Psoas muscle (tissue), 8 donors: ENCODE results near the gene HOXA13. TPM values are rescaled to one million over a fixed set of nuclear protein-coding genes. Genes with fewer than 3 reads are reported as not detected.
A peak's percentile ranks its signal among the peaks of the same experiment; 100 is the strongest.

Experiments used
- ATAC-seq, 4 donors: fragments of 200-7000 bp; cut with Tn5 transposase; one replicate each; pipeline ENCODE4 v1.9.1; 2020; ENCODE audit warnings: moderate library complexity in 3 of 4, mild to moderate bottlenecking in 2 of 4
- DNase-seq, 2 donors: peaks; one replicate each; pipeline ENCODE4 v3.0.0-alpha.2; 2020
- H3K27ac ChIP-seq: fragments of 200-600 bp; one replicate; pipeline ENCODE4 v1.8.0; 2022
- H3K27me3 ChIP-seq, 3 donors: fragments of 200-600 bp in 1 of 3; one replicate each; pipeline versions ENCODE4 v1.6.1 to v1.8.0; 2013 to 2022; ENCODE audit warnings: low read length in 2 of 3, mild to moderate bottlenecking in 2 of 3, moderate library complexity in 1 of 3; ENCODE audit not compliant: insufficient read depth in 3 of 3
- H3K36me3 ChIP-seq, 2 donors: fragments of 200-600 bp in 1 of 2; one replicate each; pipeline versions ENCODE4 v1.6.1 to v1.8.0; 2013 to 2022; ENCODE audit warnings: low read depth in 1 of 2, mild to moderate bottlenecking in 1 of 2, moderate library complexity in 1 of 2; ENCODE audit not compliant: insufficient read depth in 1 of 2
- H3K4me1 ChIP-seq: fragments of 200-600 bp; one replicate; pipeline ENCODE4 v1.8.0; 2022
- H3K4me3 ChIP-seq: fragments of 200-600 bp; one replicate; pipeline ENCODE4 v1.8.0; 2022; ENCODE audit warnings: mild to moderate bottlenecking
- H3K9me3 ChIP-seq: fragments of 200-600 bp; one replicate; pipeline ENCODE4 v1.8.0; 2022
- CTCF ChIP-seq: fragments of 200-600 bp; IDR thresholded peaks from one replicate; pipeline ENCODE4 v1.8.0; 2022; ENCODE audit warnings: antibody characterized with exemption
- WGBS, 3 donors: extraction: QIAGEN DNeasy Blood & Tissue Kit; methylation state at CpG; one replicate each; pipeline versions ENCODE4 v1.1.6 to v1.1.7; 2013; 5-methylcytosine and 5-hydroxymethylcytosine counted together
- intact Hi-C, 2 donors: fragments of 100-400 bp; cut with DNase I; formaldehyde crosslinking; loops; one replicate each; pipeline versions ENCODE4 v1.11.0 to v1.14.2; 2022
- polyA plus RNA-seq, 3 donors: library from polyadenylated mRNA; stranded (reverse); fragments of 200-250 nt; gene quantifications; one replicate each; pipeline ENCODE4 v1.2.3, GENCODE V29; 2013
- total RNA-seq, 4 donors: library from RNA; stranded (reverse); fragmentation: NEBNext Ultra II Directional in 2 of 4; extraction: Animal tissue kit (Norgen Biotek cat#: 25700) in 2 of 4; gene quantifications; one replicate each; pipeline versions ENCODE4 v1.2.1 to v1.2.4, GENCODE V29; 2021 to 2023
- donor health status: healthy with polysubstance abuse.
- donor health status: DM: no; HTN: no; CAD: no; lungs with moderate emphysema.
- donor health status: Bipolar disorder and iron deficiency.
- donor health status: healthy.
- donor health status: DM: yes; HTN: yes; CAD: no.
- donor health status: DM: no; HTN: no; CAD: no.
- donor health status: DM: no; HTN: no; CAD: no.
- donor health status: DM: yes; HTN: yes; CAD: no.

The HOXA13 gene
- total and polyA plus RNA-seq, 7 donors, result 0.01 to 0.08 (median 0.06) TPM; not detected in 4

GRCh38 chr7:27161721-27162560 lies 38.0 kb downstream of the HOXA13 start:
- 63 to 68% (median 63%) methylated on average over 24 to 30 of the region's 30 CpGs for WGBS, 3 donors
- no peak for ATAC-seq
- H3K27me3 ChIP-seq, result no peaks in the 10 kb centered on the region
- intact Hi-C loops, result loop anchor here (2.0 to 10.0 kb wide), 9 partner anchors 309 to 1597 kb away; partner anchors contain the start of genes CBX3 (in 1 of the 2) and HNRNPA2B1 (in 1 of the 2)
- H3K27ac ChIP-seq, result peak overlapping the region; percentile 86
- H3K36me3 ChIP-seq, result no peaks in the 10 kb centered on the region
- DNase-seq, result peak in 1 of 2 donors; percentile 59
- peaks cover 18% of the 10 kb centered on the region for H3K4me1 ChIP-seq
- H3K9me3 ChIP-seq, result no peaks in the 10 kb centered on the region
- peak overlapping the region; percentile 79 for H3K4me3 ChIP-seq
- no peak for TF ChIP-seq CTCF

DNA sequence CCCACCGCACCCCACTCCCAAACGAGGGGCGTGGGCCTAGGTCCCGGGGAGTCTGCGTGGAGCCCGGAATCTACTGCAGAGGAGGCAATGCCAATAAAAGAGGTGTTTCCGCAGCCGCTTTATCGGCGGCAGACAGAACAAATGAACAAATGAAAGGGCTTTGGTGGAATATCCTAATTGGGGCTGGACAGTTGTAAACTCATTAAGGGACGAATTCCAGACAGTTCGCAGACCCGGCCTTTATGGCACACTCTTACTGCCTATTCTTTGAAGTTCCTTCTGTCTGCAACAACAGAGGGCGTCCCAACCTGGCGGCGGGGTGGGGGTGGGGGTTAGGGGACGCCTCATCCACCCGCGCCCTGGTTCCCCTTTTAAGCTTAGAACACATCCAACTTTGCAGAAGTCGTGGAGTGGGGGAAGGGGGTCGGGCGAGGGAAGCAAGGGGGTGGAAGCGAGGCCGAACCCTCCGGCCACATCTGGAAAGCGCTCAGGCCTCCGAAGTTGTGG lies 38.6 kb downstream of the HOXA13 start:
- H3K4me1 ChIP-seq, result peaks cover 18% of the 10 kb centered on the region
- no peaks in the 10 kb centered on the region for H3K9me3 ChIP-seq
- peak overlapping the region; percentile 86 for H3K27ac ChIP-seq
- ATAC-seq (no peak), DNase-seq (peak; percentile 27 to 62)
- no peak for TF ChIP-seq CTCF
- 24 to 25% (median 24%) methylated on average over 25 to 27 of the region's 27 CpGs for WGBS, 3 donors
- H3K4me3 ChIP-seq, result peak overlapping the region; percentile 79
- intact Hi-C loops, result loop anchor here (2.0 to 10.0 kb wide), 9 partner anchors 308 to 1596 kb away; partner anchors contain the start of genes CBX3 (in 1 of the 2) and HNRNPA2B1 (in 1 of the 2)
- H3K27me3 ChIP-seq, result no peaks in the 10 kb centered on the region
- no peaks in the 10 kb centered on the region for H3K36me3 ChIP-seq

DNA sequence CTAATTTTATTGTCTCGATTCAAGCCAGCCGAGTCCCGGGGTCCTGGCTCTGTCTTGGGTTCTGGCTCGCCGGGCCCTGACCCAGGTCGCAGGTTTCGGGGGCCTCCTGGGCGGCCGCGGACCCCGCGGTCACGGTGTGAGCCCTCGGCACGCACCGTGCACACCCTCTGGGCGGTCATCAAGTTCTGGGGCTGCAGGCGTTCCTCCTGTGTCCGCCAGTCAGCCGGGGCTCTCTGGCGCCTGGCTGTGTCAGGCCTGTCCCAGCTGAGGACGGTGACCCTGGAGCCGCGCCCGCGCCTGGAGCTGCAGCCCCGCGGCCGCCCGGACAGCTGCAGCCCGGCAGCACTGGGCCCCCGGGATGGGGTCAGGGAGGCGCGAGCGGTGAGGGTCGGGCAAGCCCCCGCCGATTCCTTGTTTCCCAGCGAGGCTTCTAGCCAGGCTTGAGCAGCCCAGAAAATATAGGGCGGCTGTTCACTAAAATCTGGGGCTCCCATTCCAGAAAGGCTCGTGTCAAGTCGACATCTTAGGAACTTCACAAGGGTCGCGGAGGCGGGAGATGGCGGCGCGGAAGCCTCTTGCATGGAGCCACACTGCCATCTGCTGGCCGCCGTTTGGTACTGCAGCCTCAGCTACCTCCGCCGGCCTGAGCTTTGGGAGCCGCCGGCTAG lies 39.2 kb downstream of the HOXA13 start:
- Histone ChIP-seq H3K27me3 (no peaks in the 10 kb centered on the region), H3K4me1 (peaks cover 19% of the 10 kb centered on the region), H3K9me3 (no peaks in the 10 kb centered on the region), H3K36me3 (no peaks in the 10 kb centered on the region), H3K4me3 (peak overlapping the region; percentile 79), H3K27ac (peak overlapping the region; percentile 86)
- ATAC-seq (peak; percentile 64 to 77 (median 70)), DNase-seq (peak; percentile 83 to 93)
- intact Hi-C loops, result loop anchor here (2.0 to 10.0 kb wide), 9 partner anchors 308 to 1596 kb away; partner anchors contain the start of genes CBX3 (in 1 of the 2) and HNRNPA2B1 (in 1 of the 2)
- WGBS, 3 donors, result 1 to 2% (median 1%) methylated on average over 45 to 54 of the region's 54 CpGs
- peak; percentile 100 for TF ChIP-seq CTCF

GRCh38 chr7:27160145-27160545 lies 39.7 kb downstream of the HOXA13 start:
- 57 to 62% (median 61%) methylated on average over 23 of the region's 23 CpGs for WGBS, 3 donors
- peaks cover 24% of the 10 kb centered on the region for H3K4me1 ChIP-seq

More at GRCh38 chr7:27160145-27160545, 39.7 kb downstream of the HOXA13 start:
- ATAC-seq (no peak), DNase-seq (peak in 1 of 2 donors; percentile 71)
- H3K27ac ChIP-seq, result peak overlapping the region; percentile 86
- no peak for TF ChIP-seq CTCF
- no peaks in the 10 kb centered on the region for H3K36me3 ChIP-seq
- intact Hi-C loops, result loop anchor here (2.0 to 10.0 kb wide), 9 partner anchors 307 to 1595 kb away; partner anchors contain the start of genes CBX3 (in 1 of the 2) and HNRNPA2B1 (in 1 of the 2)
- no peaks in the 10 kb centered on the region for H3K9me3 ChIP-seq
- H3K4me3 ChIP-seq, result peak overlapping the region; percentile 79
- no peaks in the 10 kb centered on the region for H3K27me3 ChIP-seq
